Heart left ventricle (tissue), 13 donors: Measurements from ENCODE around the gene UNC13C.

Source experiments
- POLR2A ChIP-seq, 2 donors: fragments of 450-650 bp; IDR thresholded peaks; one replicate each; pipeline ENCODE4 v1.6.1; 2017; ENCODE audit warnings: antibody characterized with exemption in 2 of 2, mild to moderate bottlenecking in 2 of 2, moderate library complexity in 2 of 2
- TF ChIP-seq, protein P1 (sequence below), 12 donors: fragments of 200-600 bp; sonication (generic) in 4 of 12; IDR thresholded peaks; one replicate each; pipeline versions ENCODE4 v1.5.0 to v1.8.0; 2018 to 2022; ENCODE audit warnings: antibody characterized with exemption in 12 of 12, mild to moderate bottlenecking in 5 of 12
- donor health status: ischemic (EF 13 %, LVEDD 7.1; RV severe dilation, severe dysfunction).
- donor health status: DM: no; HTN: yes; CAD: no.
- donor health status: DM: no; HTN: no; CAD: no.
- donor health status: ischemic (EF 25% LVEDD 6.9; RV normal size, moderate dysfunction).
- donor health status: ischemic (EF 25% LVEDD 5.7; RV mildly dilated, moderate dysfunction).
- donor health status: ischemic (EF 35%, LVEDD 5.7; RV mildly dilated, moderate dysfunction).
- donor health status: nonischemic (EF 11% LVEDD 7.7; RV severe dilation, severe dysfunction).
- donor health status: DM: yes; HTN: yes; CAD: no.
- donor health status: PGD.
- donor health status: ischemic (EF 29% LVEDD 5.4; RV normal size, mild dysfunction).
- donor health status: nonischemic (EF 23%, LVEDD 6.1; RV moderate dilation, normal function).

DNA sequence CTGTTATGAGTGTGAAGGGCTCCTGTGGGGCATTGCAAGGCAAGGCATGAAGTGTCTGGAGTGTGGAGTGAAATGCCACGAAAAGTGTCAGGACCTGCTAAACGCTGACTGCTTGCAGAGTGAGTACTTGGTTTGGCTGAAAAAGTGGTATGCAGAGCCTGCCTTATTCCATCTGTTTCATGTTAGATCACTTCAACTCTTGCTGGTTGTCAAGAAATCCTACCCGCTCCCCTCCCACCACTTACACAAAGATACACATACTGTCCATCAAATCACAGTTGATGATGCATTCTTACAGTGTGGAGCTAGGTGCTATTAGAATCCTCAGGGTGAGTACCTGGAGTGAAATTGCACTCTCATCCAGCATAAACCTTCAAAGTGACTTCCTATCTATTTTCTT is 272.1 kb downstream of the UNC13C start:
- TF ChIP-seq, protein P1, sequence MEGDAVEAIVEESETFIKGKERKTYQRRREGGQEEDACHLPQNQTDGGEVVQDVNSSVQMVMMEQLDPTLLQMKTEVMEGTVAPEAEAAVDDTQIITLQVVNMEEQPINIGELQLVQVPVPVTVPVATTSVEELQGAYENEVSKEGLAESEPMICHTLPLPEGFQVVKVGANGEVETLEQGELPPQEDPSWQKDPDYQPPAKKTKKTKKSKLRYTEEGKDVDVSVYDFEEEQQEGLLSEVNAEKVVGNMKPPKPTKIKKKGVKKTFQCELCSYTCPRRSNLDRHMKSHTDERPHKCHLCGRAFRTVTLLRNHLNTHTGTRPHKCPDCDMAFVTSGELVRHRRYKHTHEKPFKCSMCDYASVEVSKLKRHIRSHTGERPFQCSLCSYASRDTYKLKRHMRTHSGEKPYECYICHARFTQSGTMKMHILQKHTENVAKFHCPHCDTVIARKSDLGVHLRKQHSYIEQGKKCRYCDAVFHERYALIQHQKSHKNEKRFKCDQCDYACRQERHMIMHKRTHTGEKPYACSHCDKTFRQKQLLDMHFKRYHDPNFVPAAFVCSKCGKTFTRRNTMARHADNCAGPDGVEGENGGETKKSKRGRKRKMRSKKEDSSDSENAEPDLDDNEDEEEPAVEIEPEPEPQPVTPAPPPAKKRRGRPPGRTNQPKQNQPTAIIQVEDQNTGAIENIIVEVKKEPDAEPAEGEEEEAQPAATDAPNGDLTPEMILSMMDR (IDR thresholded peaks at IDR 0.05) = no peak
- no peak for TF ChIP-seq POLR2A (IDR thresholded peaks at IDR 0.05)
